ENCODE measurements around the gene CA9.

DNA sequence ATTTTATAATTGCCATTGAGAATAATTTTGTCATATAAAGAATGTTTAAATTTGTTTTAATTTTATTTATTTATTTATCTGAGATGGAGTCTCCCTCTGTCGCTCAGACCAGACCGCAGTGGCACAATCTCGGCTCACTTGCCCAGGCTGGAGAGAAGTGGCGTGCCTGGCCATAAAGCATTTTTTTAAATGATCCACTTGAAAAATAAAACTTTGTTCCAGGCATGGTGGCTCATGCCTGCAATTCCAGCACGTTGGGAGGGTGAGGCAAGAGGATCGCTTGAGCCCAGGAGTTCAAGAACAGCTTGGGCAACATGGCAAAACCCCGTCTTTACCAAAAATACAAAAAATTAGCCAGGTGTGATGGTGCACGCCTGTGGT lies 20.9 kb upstream of the CA9 start:
- TF ChIP-seq FOXM1 (IDR thresholded peaks at IDR 0.05; ENCODE audit: borderline replicate concordance) (no peak), SP1 (IDR thresholded peaks at IDR 0.05) (no peak), L3MBTL2 (conservative IDR thresholded peaks at IDR 0.05) (no peak), TARDBP (IDR thresholded peaks at IDR 0.05) (no peak), SUZ12 (IDR thresholded peaks at IDR 0.05) (no peak), CTBP1 (IDR thresholded peaks at IDR 0.05; ENCODE audit: borderline replicate concordance) (no peak), ARNT (IDR thresholded peaks at IDR 0.05) (no peak), BHLHE40 (IDR thresholded peaks at IDR 0.05; ENCODE audit: borderline replicate concordance) (no peak)
